Kidney epithelial cell (primary cell): ENCODE data around the gene GATD1. TPM values are rescaled to one million over a fixed set of nuclear protein-coding genes. Genes with fewer than 3 reads are reported as not detected.

Experiments
- DNase-seq: peaks from one replicate; pipeline ENCODE4 v3.0.0-alpha.2; 2010; ENCODE audit warnings: low read depth
- H3K27me3 ChIP-seq: 2 replicates; pipeline ENCODE4 v1.6.0; 2011; ENCODE audit warnings: low read length; ENCODE audit not compliant: control insufficient read depth, insufficient read depth
- H3K36me3 ChIP-seq: 2 replicates; pipeline ENCODE4 v1.5.1; 2011; ENCODE audit warnings: low read length; ENCODE audit not compliant: control insufficient read depth, insufficient read depth
- H3K4me3 ChIP-seq: 2 replicates; pipeline ENCODE4 v1.5.1; 2011; ENCODE audit warnings: low read depth, mild to moderate bottlenecking, control low read depth, low read length
- CTCF ChIP-seq: IDR thresholded peaks from 2 replicates; pipeline ENCODE4 v1.5.1; 2011; ENCODE audit warnings: mild to moderate bottlenecking, moderate library complexity, low read length, control low read depth, inconsistent platforms; ENCODE audit not compliant: insufficient read depth, poor library complexity, severe bottlenecking
- total RNA-seq: library from RNA; depleted of rRNA; stranded (reverse); fragments of >200 nt; gene quantifications from 2 replicates; pipeline ENCODE4 v1.2.3, GENCODE V29; 2015

Gene GATD1
- total RNA-seq, 1 donor from 2014 or later, result 27.6 TPM

- TF ChIP-seq CTCF, result no peak
- no peak for DNase-seq
- H3K27me3 ChIP-seq, result no peaks in the 10 kb centered on the region
- no peak overlapping the region for H3K4me3 ChIP-seq
- peaks cover 5% of the 10 kb centered on the region for H3K36me3 ChIP-seq
Measured at GRCh38 chr11:724778-725386, 52.4 kb downstream of the GATD1 start.

- Histone ChIP-seq H3K36me3 (peaks cover 5% of the 10 kb centered on the region), H3K4me3 (no peak overlapping the region), H3K27me3 (no peaks in the 10 kb centered on the region)
- no peak for TF ChIP-seq CTCF
- DNase-seq, result no peak
Measured at GRCh38 chr11:724049-724777, 53.1 kb downstream of the GATD1 start.

GRCh38 chr11:723120-723883 lies 54.0 kb downstream of the GATD1 start:
- Histone ChIP-seq H3K36me3 (peaks cover 5% of the 10 kb centered on the region), H3K4me3 (no peak overlapping the region), H3K27me3 (no peaks in the 10 kb centered on the region)
- TF ChIP-seq CTCF, result peak; percentile 57
- no peak for DNase-seq

- Histone ChIP-seq H3K27me3 (no peaks in the 10 kb centered on the region), H3K36me3 (peaks cover 5% of the 10 kb centered on the region)
- no peak for DNase-seq
Measured at GRCh38 chr11:722346-722811, 54.9 kb downstream of the GATD1 start.

GRCh38 chr11:721741-722345 lies 55.4 kb downstream of the GATD1 start:
- Histone ChIP-seq H3K36me3 (peaks cover 3% of the 10 kb centered on the region), H3K4me3 (no peak overlapping the region)

More at GRCh38 chr11:722346-722811, 54.9 kb downstream of the GATD1 start:
- TF ChIP-seq CTCF, result no peak
- H3K4me3 ChIP-seq, result no peak overlapping the region

More at GRCh38 chr11:721741-722345, 55.4 kb downstream of the GATD1 start:
- H3K27me3 ChIP-seq, result no peaks in the 10 kb centered on the region
- no peak for DNase-seq
- TF ChIP-seq CTCF, result no peak
